ENCODE results near the gene FBXL7.
A peak's percentile ranks its signal among the peaks of the same experiment; 100 is the strongest.

Gene FBXL7

GRCh38 chr5:15682122-15682521 is 182.1 kb downstream of the FBXL7 start:
- TF ChIP-seq CTCF (IDR thresholded peaks at IDR 0.05; ENCODE audit: insufficient read depth, low read depth, low read length, missing control alignments), result no peak
- DNase-seq (ENCODE audit: low read depth), result no peak

GRCh38 chr5:15682566-15682965 is 182.6 kb downstream of the FBXL7 start:
- H3K4me3 ChIP-seq (ENCODE audit: low read depth, low read length), result no peak overlapping the region
- no peak for TF ChIP-seq CTCF (IDR thresholded peaks at IDR 0.05; ENCODE audit: insufficient read depth, low read depth, low read length, missing control alignments)
- no peak for DNase-seq (ENCODE audit: low read depth)

More at GRCh38 chr5:15682122-15682521, 182.1 kb downstream of the FBXL7 start:
- H3K4me3 ChIP-seq (ENCODE audit: low read depth, low read length), result no peak overlapping the region

GRCh38 chr5:15683332-15683731 is 183.4 kb downstream of the FBXL7 start:
- peak; percentile 14 for DNase-seq (ENCODE audit: low read depth)
- peak; percentile 28 for TF ChIP-seq CTCF (IDR thresholded peaks at IDR 0.05; ENCODE audit: insufficient read depth, low read depth, low read length, missing control alignments)

GRCh38 chr5:15687401-15687800 is 187.4 kb downstream of the FBXL7 start:
- DNase-seq (ENCODE audit: low read depth), result no peak
- no peak for TF ChIP-seq CTCF (IDR thresholded peaks at IDR 0.05; ENCODE audit: insufficient read depth, low read depth, low read length, missing control alignments)
- H3K4me3 ChIP-seq (ENCODE audit: low read depth, low read length), result no peak overlapping the region

More at GRCh38 chr5:15683332-15683731, 183.4 kb downstream of the FBXL7 start:
- no peak overlapping the region for H3K4me3 ChIP-seq (ENCODE audit: low read depth, low read length)

GRCh38 chr5:15689836-15690235 is 189.9 kb downstream of the FBXL7 start:
- TF ChIP-seq CTCF (IDR thresholded peaks at IDR 0.05; ENCODE audit: insufficient read depth, low read depth, low read length, missing control alignments), result no peak
- DNase-seq (ENCODE audit: low read depth), result no peak
- H3K4me3 ChIP-seq (ENCODE audit: low read depth, low read length), result no peak overlapping the region

GRCh38 chr5:15690611-15691010 is 190.6 kb downstream of the FBXL7 start:
- no peak for TF ChIP-seq CTCF (IDR thresholded peaks at IDR 0.05; ENCODE audit: insufficient read depth, low read depth, low read length, missing control alignments)
- DNase-seq (ENCODE audit: low read depth), result no peak
- no peak overlapping the region for H3K4me3 ChIP-seq (ENCODE audit: low read depth, low read length)

GRCh38 chr5:15691521-15691920 is 191.5 kb downstream of the FBXL7 start:
- H3K4me3 ChIP-seq (ENCODE audit: low read depth, low read length), result no peak overlapping the region
- TF ChIP-seq CTCF (IDR thresholded peaks at IDR 0.05; ENCODE audit: insufficient read depth, low read depth, low read length, missing control alignments), result no peak
- DNase-seq (ENCODE audit: low read depth), result no peak

All from GM12865 (cell line).